ENCODE measurements around the gene OCRL. TPM values are rescaled to one million over a fixed set of nuclear protein-coding genes. Genes with fewer than 3 reads are reported as not detected.

Gene OCRL
- total RNA-seq, 5 donors from 2014 or later (not counting 1 experiment from before 2014, with no cell fraction given), result 2.2 to 4.6 (median 3.0) TPM

GRCh38 chrX:129636175-129636681, 96.2 kb downstream of the OCRL start:
- POLR2A ChIA-PET, result interaction anchor here (0.7 to 1.1 kb wide), 3 partner anchors 9 to 487 kb away, joined by 3 to 8 read pairs (median 4); no protein-coding TSS in a partner anchor
- Histone ChIP-seq H3K4me3 (ENCODE audit: control insufficient read depth in 1 of 2, extremely low read depth in 1 of 2, low read length in 1 of 2) (no peak overlapping the region), H3K4me1 (ENCODE audit: control insufficient read depth in 1 of 2, extremely low read depth in 1 of 2, insufficient read depth in 2 of 2, low read length in 2 of 2) (peaks cover 0 to 6% of the 10 kb centered on the region in 2 experiments), H3K36me3 (ENCODE audit: control insufficient read depth in 2 of 2, extremely low read depth in 1 of 2, insufficient read depth in 1 of 2, low read length in 1 of 2) (no peaks in the 10 kb centered on the region), H3K27ac (ENCODE audit: low read length) (no peak overlapping the region), H3K27me3 (replicated peaks in 1 of 2; ENCODE audit: control insufficient read depth in 2 of 2, extremely low read depth in 1 of 2, insufficient read depth in 2 of 2, low read length in 1 of 2) (no peaks in the 10 kb centered on the region), H3K9me3 (no peaks in the 10 kb centered on the region)
- H3K9me3 Mint-ChIP-seq, result no peaks in the 10 kb centered on the region
- H3K4me3 Mint-ChIP-seq, result no peak overlapping the region
- H3K27me3 Mint-ChIP-seq, result peaks cover 3 to 13% of the 10 kb centered on the region in 2 donors
- no peaks in the 10 kb centered on the region for H3K36me3 Mint-ChIP-seq
- ATAC-seq (replicated peaks in 1 of 4), result no peak
- peaks cover 4 to 11% (median 4%) of the 10 kb centered on the region in 3 donors for H3K4me1 Mint-ChIP-seq
- no peak for DNase-seq
- CTCF ChIA-PET, result interaction anchor here (0.5 to 3.2 kb wide), 15 partner anchors 9 to 378 kb away, joined by 3 to 10 read pairs (median 4); no protein-coding TSS in a partner anchor
- WGBS (ENCODE audit: insufficient coverage), result no CpG with 5 or more reads among the region's 8 CpGs
- no peak overlapping the region for H3K27ac Mint-ChIP-seq

DNA sequence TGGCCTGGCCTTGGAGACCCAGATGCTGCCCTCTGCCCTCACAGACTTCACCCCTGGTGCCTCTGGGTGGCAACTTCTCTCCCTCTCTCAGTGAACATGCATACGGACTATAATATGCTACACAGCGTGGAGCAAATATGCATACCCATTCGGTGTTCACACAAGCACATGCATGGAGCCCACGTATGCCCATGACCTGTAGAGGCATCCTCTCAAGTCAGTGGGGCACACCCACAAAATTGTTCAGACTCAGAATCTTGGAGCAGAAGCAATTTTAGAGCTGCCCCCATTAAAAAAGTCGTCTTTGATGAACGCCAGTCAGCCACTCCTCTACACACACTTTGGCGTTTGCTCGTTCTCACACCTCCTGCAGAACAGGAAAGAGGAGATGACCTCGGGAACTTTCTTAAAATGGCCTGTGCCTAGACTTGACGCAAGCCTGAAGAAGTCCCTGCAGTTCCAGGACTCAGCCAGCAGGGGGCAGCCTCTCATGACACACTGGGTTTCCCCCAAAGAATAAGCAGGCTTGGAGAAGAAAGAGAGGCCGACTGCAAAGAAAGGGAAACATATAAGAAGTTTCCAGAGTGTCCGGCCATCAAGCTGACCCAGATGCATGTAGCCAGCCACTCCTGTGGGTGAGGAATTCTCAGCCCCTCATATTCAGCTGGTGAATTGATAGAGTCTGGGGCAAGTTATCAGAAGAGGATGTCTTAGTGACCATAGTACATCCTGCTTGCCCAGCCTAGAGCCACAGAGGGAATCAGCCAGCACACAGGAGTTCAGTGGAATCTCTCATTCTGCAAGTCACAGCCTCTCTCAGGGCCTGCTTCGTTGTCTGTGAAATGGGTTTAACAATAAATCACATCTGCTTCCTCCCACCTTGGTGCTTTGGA, 97.4 kb downstream of the OCRL start:
- no peak overlapping the region for H3K27ac ChIP-seq (ENCODE audit: low read length)
- POLR2A ChIA-PET, result no interaction called here
- H3K27me3 Mint-ChIP-seq, result peaks cover 3 to 13% of the 10 kb centered on the region in 2 donors
- DNase-seq, result peak; percentile 30 to 80 (median 64)
- H3K27me3 ChIP-seq (replicated peaks in 1 of 2; ENCODE audit: control insufficient read depth in 2 of 2, extremely low read depth in 1 of 2, insufficient read depth in 2 of 2, low read length in 1 of 2), result no peaks in the 10 kb centered on the region
- H3K4me3 Mint-ChIP-seq, result no peak overlapping the region
- H3K27ac Mint-ChIP-seq, result no peak overlapping the region
- H3K4me1 ChIP-seq (ENCODE audit: control insufficient read depth in 1 of 2, extremely low read depth in 1 of 2, insufficient read depth in 2 of 2, low read length in 2 of 2), result peaks cover 0 to 6% of the 10 kb centered on the region in 2 experiments
- no peaks in the 10 kb centered on the region for H3K36me3 Mint-ChIP-seq
- WGBS (ENCODE audit: insufficient coverage), result 59% methylated on average over 3 of the region's 13 CpGs
- peak; percentile 68 to 75 (median 74) for ATAC-seq (replicated peaks in 1 of 4)
- H3K4me3 ChIP-seq (ENCODE audit: control insufficient read depth in 1 of 2, extremely low read depth in 1 of 2, low read length in 1 of 2), result no peak overlapping the region
- H3K4me1 Mint-ChIP-seq, result peaks cover 4 to 11% (median 4%) of the 10 kb centered on the region in 3 donors
- no peaks in the 10 kb centered on the region for H3K9me3 ChIP-seq
- H3K36me3 ChIP-seq (ENCODE audit: control insufficient read depth in 2 of 2, extremely low read depth in 1 of 2, insufficient read depth in 1 of 2, low read length in 1 of 2), result no peaks in the 10 kb centered on the region
- H3K9me3 Mint-ChIP-seq, result no peaks in the 10 kb centered on the region
- CTCF ChIA-PET, result interaction anchor here (0.6 to 3.2 kb wide), 13 partner anchors 11 to 389 kb away, joined by 3 to 10 read pairs (median 4); no protein-coding TSS in a partner anchor

DNA sequence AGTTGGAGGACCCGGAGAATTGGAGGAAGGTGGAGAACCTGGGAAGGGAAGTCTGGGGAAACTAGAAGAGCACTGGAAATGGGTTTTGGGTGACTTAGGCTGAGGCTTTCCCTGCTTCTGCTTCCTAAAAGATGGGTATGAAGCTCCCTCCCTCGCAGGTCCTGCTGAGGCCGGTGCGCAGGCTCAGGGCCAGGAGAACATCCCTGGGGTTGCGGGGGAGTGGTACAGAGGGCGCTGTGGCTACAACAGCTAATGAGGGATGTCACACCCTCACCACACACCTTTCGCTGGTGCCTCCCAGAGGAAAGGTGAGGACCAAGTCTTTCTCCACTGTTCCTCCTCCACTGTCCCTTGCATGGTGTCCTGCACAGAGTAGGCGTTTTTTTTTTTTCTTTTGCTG, 98.9 kb downstream of the OCRL start:
- no peaks in the 10 kb centered on the region for H3K36me3 Mint-ChIP-seq
- Histone ChIP-seq H3K27me3 (replicated peaks in 1 of 2; ENCODE audit: control insufficient read depth in 2 of 2, extremely low read depth in 1 of 2, insufficient read depth in 2 of 2, low read length in 1 of 2) (no peaks in the 10 kb centered on the region), H3K9me3 (no peaks in the 10 kb centered on the region), H3K36me3 (ENCODE audit: control insufficient read depth in 2 of 2, extremely low read depth in 1 of 2, insufficient read depth in 1 of 2, low read length in 1 of 2) (no peaks in the 10 kb centered on the region), H3K4me1 (ENCODE audit: control insufficient read depth in 1 of 2, extremely low read depth in 1 of 2, insufficient read depth in 2 of 2, low read length in 2 of 2) (peaks cover 0 to 6% of the 10 kb centered on the region in 2 experiments), H3K4me3 (ENCODE audit: control insufficient read depth in 1 of 2, extremely low read depth in 1 of 2, low read length in 1 of 2) (no peak overlapping the region), H3K27ac (ENCODE audit: low read length) (no peak overlapping the region)
- peaks cover 3 to 13% of the 10 kb centered on the region in 2 donors for H3K27me3 Mint-ChIP-seq
- no peaks in the 10 kb centered on the region for H3K9me3 Mint-ChIP-seq
- H3K27ac Mint-ChIP-seq, result no peak overlapping the region
- ChIA-PET POLR2A (no interaction called here), CTCF (interaction anchor here (0.6 to 1.4 kb wide), 3 partner anchors 191 to 365 kb away, joined by 3 to 4 read pairs (median 4); no protein-coding TSS in a partner anchor)
- ATAC-seq (replicated peaks in 1 of 4), result no peak
- H3K4me3 Mint-ChIP-seq, result no peak overlapping the region
- DNase-seq, result no peak
- 100% methylated on average over 1 of the region's 8 CpGs for WGBS (ENCODE audit: insufficient coverage)
- H3K4me1 Mint-ChIP-seq, result peaks cover 4 to 11% (median 4%) of the 10 kb centered on the region in 3 donors

GRCh38 chrX:129640737-129641136, 100.7 kb downstream of the OCRL start:
- CTCF ChIA-PET, result interaction anchor here in 1 of 2 donors (0.6 kb wide), 1 partner anchor 140 kb away, joined by 3 read pairs; no protein-coding TSS in a partner anchor
- H3K4me1 Mint-ChIP-seq, result peaks cover 4 to 11% (median 4%) of the 10 kb centered on the region in 3 donors
- ATAC-seq (replicated peaks in 1 of 4), result no peak

DNA sequence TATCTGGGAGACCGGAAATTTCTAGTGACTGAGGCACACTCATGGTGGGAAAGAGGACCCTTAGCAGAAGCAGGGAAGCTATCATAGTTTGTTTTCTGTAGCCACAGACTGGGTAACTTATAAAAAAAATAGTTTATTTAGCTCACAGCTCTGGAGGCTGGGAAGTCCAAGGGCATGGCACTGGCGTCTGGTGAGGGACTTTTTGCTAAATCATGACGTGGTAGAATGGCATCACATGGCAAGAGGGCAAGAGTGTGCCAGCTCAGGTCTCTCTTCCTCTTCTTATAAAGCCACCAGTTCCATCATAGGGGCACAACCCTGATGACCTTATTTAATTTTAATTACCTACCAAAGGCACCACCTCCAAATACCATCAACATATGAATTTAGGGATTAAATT, 101.4 kb downstream of the OCRL start:
- POLR2A ChIA-PET, result no interaction called here
- WGBS (ENCODE audit: insufficient coverage), result 100% methylated on average over 1 of the region's 3 CpGs

More at GRCh38 chrX:129640737-129641136, 100.7 kb downstream of the OCRL start:
- no peaks in the 10 kb centered on the region for H3K9me3 ChIP-seq
- Mint-ChIP-seq H3K4me3 (no peak overlapping the region), H3K27ac (no peak overlapping the region), H3K27me3 (peaks cover 3 to 18% of the 10 kb centered on the region in 2 donors), H3K9me3 (no peaks in the 10 kb centered on the region), H3K36me3 (no peaks in the 10 kb centered on the region)
- no peak for DNase-seq
- WGBS (ENCODE audit: insufficient coverage), result no CpG with 5 or more reads among the region's 1 CpG
- peaks cover 0 to 6% of the 10 kb centered on the region in 2 experiments for H3K4me1 ChIP-seq (ENCODE audit: control insufficient read depth in 1 of 2, extremely low read depth in 1 of 2, insufficient read depth in 2 of 2, low read length in 2 of 2)
- H3K4me3 ChIP-seq (ENCODE audit: control insufficient read depth in 1 of 2, extremely low read depth in 1 of 2, low read length in 1 of 2), result no peak overlapping the region
- POLR2A ChIA-PET, result no interaction called here
- H3K36me3 ChIP-seq (ENCODE audit: control insufficient read depth in 2 of 2, extremely low read depth in 1 of 2, insufficient read depth in 1 of 2, low read length in 1 of 2), result no peaks in the 10 kb centered on the region
- no peak overlapping the region for H3K27ac ChIP-seq (ENCODE audit: low read length)
- no peaks in the 10 kb centered on the region for H3K27me3 ChIP-seq (replicated peaks in 1 of 2; ENCODE audit: control insufficient read depth in 2 of 2, extremely low read depth in 1 of 2, insufficient read depth in 2 of 2, low read length in 1 of 2)

GRCh38 chrX:129641941-129642340, 101.9 kb downstream of the OCRL start:
- H3K27me3 Mint-ChIP-seq, result peaks cover 3 to 23% of the 10 kb centered on the region in 2 donors
- Histone ChIP-seq H3K27ac (ENCODE audit: low read length) (no peak overlapping the region), H3K9me3 (no peaks in the 10 kb centered on the region), H3K4me3 (ENCODE audit: control insufficient read depth in 1 of 2, extremely low read depth in 1 of 2, low read length in 1 of 2) (no peak overlapping the region), H3K36me3 (ENCODE audit: control insufficient read depth in 2 of 2, extremely low read depth in 1 of 2, insufficient read depth in 1 of 2, low read length in 1 of 2) (no peaks in the 10 kb centered on the region), H3K4me1 (ENCODE audit: control insufficient read depth in 1 of 2, extremely low read depth in 1 of 2, insufficient read depth in 2 of 2, low read length in 2 of 2) (peaks cover 0 to 6% of the 10 kb centered on the region in 2 experiments), H3K27me3 (replicated peaks in 1 of 2; ENCODE audit: control insufficient read depth in 2 of 2, extremely low read depth in 1 of 2, insufficient read depth in 2 of 2, low read length in 1 of 2) (no peaks in the 10 kb centered on the region)
- H3K4me3 Mint-ChIP-seq, result no peak overlapping the region
- H3K9me3 Mint-ChIP-seq, result no peaks in the 10 kb centered on the region
- ChIA-PET POLR2A (no interaction called here), CTCF (interaction anchor here in 1 of 2 donors (0.7 kb wide), 1 partner anchor 13 kb away, joined by 3 read pairs; no protein-coding TSS in a partner anchor)
- H3K27ac Mint-ChIP-seq, result no peak overlapping the region
- WGBS (ENCODE audit: insufficient coverage), result no CpG with 5 or more reads among the region's 3 CpGs
- DNase-seq, result no peak
- H3K36me3 Mint-ChIP-seq, result no peaks in the 10 kb centered on the region
- no peak for ATAC-seq (replicated peaks in 1 of 4)
- H3K4me1 Mint-ChIP-seq, result peaks cover 4 to 11% (median 4%) of the 10 kb centered on the region in 3 donors

More for the DNA sequence above, 101.4 kb downstream of the OCRL start:
- Histone ChIP-seq H3K4me3 (ENCODE audit: control insufficient read depth in 1 of 2, extremely low read depth in 1 of 2, low read length in 1 of 2) (no peak overlapping the region), H3K27ac (ENCODE audit: low read length) (no peak overlapping the region), H3K9me3 (no peaks in the 10 kb centered on the region), H3K27me3 (replicated peaks in 1 of 2; ENCODE audit: control insufficient read depth in 2 of 2, extremely low read depth in 1 of 2, insufficient read depth in 2 of 2, low read length in 1 of 2) (no peaks in the 10 kb centered on the region), H3K4me1 (ENCODE audit: control insufficient read depth in 1 of 2, extremely low read depth in 1 of 2, insufficient read depth in 2 of 2, low read length in 2 of 2) (peaks cover 0 to 6% of the 10 kb centered on the region in 2 experiments), H3K36me3 (ENCODE audit: control insufficient read depth in 2 of 2, extremely low read depth in 1 of 2, insufficient read depth in 1 of 2, low read length in 1 of 2) (no peaks in the 10 kb centered on the region)
- Mint-ChIP-seq H3K36me3 (no peaks in the 10 kb centered on the region), H3K4me3 (no peak overlapping the region), H3K27ac (no peak overlapping the region), H3K4me1 (peaks cover 4 to 11% (median 4%) of the 10 kb centered on the region in 3 donors), H3K27me3 (peaks cover 3 to 21% of the 10 kb centered on the region in 2 donors), H3K9me3 (no peaks in the 10 kb centered on the region)
- DNase-seq (no peak), ATAC-seq (replicated peaks in 1 of 4) (no peak)
- CTCF ChIA-PET, result interaction anchor here in 1 of 2 donors (0.7 kb wide), 1 partner anchor 12 kb away, joined by 3 read pairs; no protein-coding TSS in a partner anchor

All from T-cell (primary cell).